ENCODE data around the gene ORM1. TPM values are rescaled to one million over a fixed set of nuclear protein-coding genes. Genes with fewer than 3 reads are reported as not detected.

ORM1 gene
- total RNA-seq, 1 experiment from 2014 or later = 27.5 TPM

DNA sequence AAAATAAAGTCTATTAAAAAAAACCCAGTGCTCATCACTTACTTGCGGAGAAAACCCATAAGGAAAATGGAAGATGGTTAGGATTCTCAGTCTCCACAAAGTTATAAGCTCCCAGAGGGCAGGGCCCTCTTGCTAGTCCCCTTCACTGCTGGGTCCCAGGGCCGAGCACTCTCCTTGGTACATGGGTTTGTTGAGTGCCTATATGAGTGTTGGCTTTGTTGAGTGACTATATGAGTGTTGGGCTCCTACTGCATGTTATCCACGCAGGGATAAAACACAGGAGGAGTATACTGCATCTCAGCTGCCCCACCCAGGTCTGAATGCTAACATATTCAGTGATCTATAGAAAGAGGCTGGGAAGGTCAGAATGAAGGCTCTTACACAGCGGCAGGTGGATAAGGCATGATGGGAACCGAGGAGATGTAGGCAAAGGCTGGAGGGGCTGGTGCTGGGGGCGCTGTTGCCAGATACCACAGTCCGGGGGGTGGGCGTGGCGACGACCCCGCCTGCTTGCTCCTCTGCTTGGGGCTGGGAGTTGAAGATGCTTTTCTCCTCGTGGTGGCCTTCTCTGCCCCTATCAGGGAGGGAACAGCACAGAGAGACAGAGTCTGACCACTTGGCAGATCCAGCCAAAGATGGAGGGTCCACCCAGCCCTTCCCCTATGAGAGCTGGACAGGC lies 18.4 kb downstream of the ORM1 start:
- no peak overlapping the region for H3K4me3 Mint-ChIP-seq (ENCODE audit: unreplicated experiment)
- H3K36me3 Mint-ChIP-seq (ENCODE audit: insufficient read depth, unreplicated experiment) = peaks cover 24% of the 10 kb centered on the region
- TF ChIP-seq, protein P1, sequence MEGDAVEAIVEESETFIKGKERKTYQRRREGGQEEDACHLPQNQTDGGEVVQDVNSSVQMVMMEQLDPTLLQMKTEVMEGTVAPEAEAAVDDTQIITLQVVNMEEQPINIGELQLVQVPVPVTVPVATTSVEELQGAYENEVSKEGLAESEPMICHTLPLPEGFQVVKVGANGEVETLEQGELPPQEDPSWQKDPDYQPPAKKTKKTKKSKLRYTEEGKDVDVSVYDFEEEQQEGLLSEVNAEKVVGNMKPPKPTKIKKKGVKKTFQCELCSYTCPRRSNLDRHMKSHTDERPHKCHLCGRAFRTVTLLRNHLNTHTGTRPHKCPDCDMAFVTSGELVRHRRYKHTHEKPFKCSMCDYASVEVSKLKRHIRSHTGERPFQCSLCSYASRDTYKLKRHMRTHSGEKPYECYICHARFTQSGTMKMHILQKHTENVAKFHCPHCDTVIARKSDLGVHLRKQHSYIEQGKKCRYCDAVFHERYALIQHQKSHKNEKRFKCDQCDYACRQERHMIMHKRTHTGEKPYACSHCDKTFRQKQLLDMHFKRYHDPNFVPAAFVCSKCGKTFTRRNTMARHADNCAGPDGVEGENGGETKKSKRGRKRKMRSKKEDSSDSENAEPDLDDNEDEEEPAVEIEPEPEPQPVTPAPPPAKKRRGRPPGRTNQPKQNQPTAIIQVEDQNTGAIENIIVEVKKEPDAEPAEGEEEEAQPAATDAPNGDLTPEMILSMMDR (IDR thresholded peaks at IDR 0.05; ENCODE audit: insufficient read depth in 1 of 2, low read depth in 1 of 2, low read length in 1 of 2, severe bottlenecking in 1 of 2, unreplicated experiment in 1 of 2) = no peak
- CTCF ChIA-PET = no interaction called here
- no peaks in the 10 kb centered on the region for H3K9me3 Mint-ChIP-seq (ENCODE audit: unreplicated experiment)
- H3K36me3 ChIP-seq (ENCODE audit: control insufficient read depth, insufficient read depth, low read length) = no peaks in the 10 kb centered on the region
- no peaks in the 10 kb centered on the region for H3K27me3 Mint-ChIP-seq (ENCODE audit: insufficient read depth, unreplicated experiment)
- BruUV-seq (replicated peaks) = no TSS peak
- no peak overlapping the region for H3K4me3 ChIP-seq (ENCODE audit: low read depth, low read length)
- H3K27ac Mint-ChIP-seq (ENCODE audit: unreplicated experiment) = no peak overlapping the region
- H3K9me3 ChIP-seq = no peaks in the 10 kb centered on the region
- H3K4me1 ChIP-seq = peaks cover 8% of the 10 kb centered on the region; the same call in 1 of the 2 replicates
- intact Hi-C loops (cut with micrococcal nuclease; ENCODE audit: unreplicated experiment) = no loop called here
- no peaks in the 10 kb centered on the region for H3K4me1 Mint-ChIP-seq (ENCODE audit: low read depth, unreplicated experiment)
- POLR2A ChIA-PET = no interaction called here
- no peaks in the 10 kb centered on the region for H3K27me3 ChIP-seq (replicated peaks; ENCODE audit: control insufficient read depth, insufficient read depth, low read length)
- no peak for DNase-seq

DNA sequence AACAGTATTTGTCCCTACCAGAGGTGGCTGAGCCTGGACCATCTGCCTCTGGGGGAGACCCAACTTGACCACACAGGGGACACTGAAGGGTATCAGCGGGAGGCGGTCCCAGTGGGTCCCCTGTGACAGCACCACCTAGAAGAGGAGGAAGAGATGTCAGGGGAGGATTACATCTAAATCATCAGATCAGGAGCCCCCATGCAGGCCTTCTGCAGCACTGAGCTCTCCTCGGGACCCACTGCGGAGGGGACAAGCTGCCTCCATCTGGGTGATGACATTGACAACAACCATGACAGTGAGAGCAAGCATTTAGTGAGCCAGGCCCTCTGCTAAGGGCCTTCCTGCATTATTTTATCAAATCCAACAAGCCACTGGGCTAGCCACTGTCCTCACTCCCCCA lies 19.1 kb downstream of the ORM1 start:
- TF ChIP-seq, protein P1 (IDR thresholded peaks at IDR 0.05; ENCODE audit: insufficient read depth in 1 of 2, low read depth in 1 of 2, low read length in 1 of 2, severe bottlenecking in 1 of 2, unreplicated experiment in 1 of 2) = no peak
- no peaks in the 10 kb centered on the region for H3K4me1 Mint-ChIP-seq (ENCODE audit: low read depth, unreplicated experiment)
- peaks cover 30% of the 10 kb centered on the region for H3K36me3 Mint-ChIP-seq (ENCODE audit: insufficient read depth, unreplicated experiment)
- Histone ChIP-seq H3K9me3 (no peaks in the 10 kb centered on the region), H3K4me1 (peaks cover 8% of the 10 kb centered on the region; the same call in 1 of the 2 replicates), H3K36me3 (ENCODE audit: control insufficient read depth, insufficient read depth, low read length) (no peaks in the 10 kb centered on the region), H3K4me3 (ENCODE audit: low read depth, low read length) (no peak overlapping the region), H3K27me3 (replicated peaks; ENCODE audit: control insufficient read depth, insufficient read depth, low read length) (no peaks in the 10 kb centered on the region)
- no peaks in the 10 kb centered on the region for H3K27me3 Mint-ChIP-seq (ENCODE audit: insufficient read depth, unreplicated experiment)
- intact Hi-C loops (cut with micrococcal nuclease; ENCODE audit: unreplicated experiment) = no loop called here
- H3K4me3 Mint-ChIP-seq (ENCODE audit: unreplicated experiment) = no peak overlapping the region
- ChIA-PET POLR2A (no interaction called here), CTCF (no interaction called here)
- H3K9me3 Mint-ChIP-seq (ENCODE audit: unreplicated experiment) = no peaks in the 10 kb centered on the region
- H3K27ac Mint-ChIP-seq (ENCODE audit: unreplicated experiment) = no peak overlapping the region
- BruUV-seq (replicated peaks) = no TSS peak
- DNase-seq = no peak

DNA sequence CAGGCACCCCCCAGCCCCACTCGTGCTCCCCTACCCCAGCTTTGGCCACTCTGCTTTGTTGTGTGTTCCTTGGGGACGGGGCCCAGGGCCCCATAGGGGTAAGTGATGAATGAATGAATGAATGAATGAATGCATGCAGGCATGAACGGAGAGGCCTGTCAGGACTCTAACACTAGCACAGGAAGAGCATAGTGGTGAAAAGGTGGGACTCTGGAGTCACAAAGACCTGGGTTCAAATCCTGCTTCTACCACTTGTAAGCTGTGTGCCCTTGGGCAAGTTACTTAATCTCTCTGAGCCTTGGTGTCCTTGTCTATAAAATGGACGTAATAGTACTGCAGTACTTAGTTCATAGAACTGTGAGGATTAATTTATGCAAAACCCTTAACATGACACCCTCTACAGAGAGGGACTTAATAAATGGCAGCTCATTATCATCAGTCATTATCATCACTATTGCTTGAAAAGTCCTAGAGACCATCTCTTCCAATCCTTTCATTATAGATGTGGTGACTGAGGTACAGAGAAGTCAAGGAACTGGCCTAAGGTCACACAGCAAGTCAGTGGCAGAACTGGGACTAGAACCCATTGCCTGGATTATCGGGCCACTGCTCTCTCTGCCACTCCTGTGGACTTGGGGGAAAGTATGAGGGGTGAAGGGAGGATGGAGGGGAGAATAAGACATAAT lies 20.0 kb downstream of the ORM1 start:
- Histone ChIP-seq H3K4me3 (ENCODE audit: low read depth, low read length) (no peak overlapping the region), H3K4me1 (peaks cover 8% of the 10 kb centered on the region; the same call in 1 of the 2 replicates), H3K9me3 (no peaks in the 10 kb centered on the region), H3K36me3 (ENCODE audit: control insufficient read depth, insufficient read depth, low read length) (no peaks in the 10 kb centered on the region), H3K27me3 (replicated peaks; ENCODE audit: control insufficient read depth, insufficient read depth, low read length) (no peaks in the 10 kb centered on the region)
- peaks cover 25% of the 10 kb centered on the region for H3K36me3 Mint-ChIP-seq (ENCODE audit: insufficient read depth, unreplicated experiment)
- H3K9me3 Mint-ChIP-seq (ENCODE audit: unreplicated experiment) = no peaks in the 10 kb centered on the region
- ChIA-PET CTCF (no interaction called here), POLR2A (no interaction called here)
- no TSS peak for BruUV-seq (replicated peaks)
- no peak for DNase-seq
- TF ChIP-seq, protein P1 (IDR thresholded peaks at IDR 0.05; ENCODE audit: insufficient read depth in 1 of 2, low read depth in 1 of 2, low read length in 1 of 2, severe bottlenecking in 1 of 2, unreplicated experiment in 1 of 2) = no peak
- H3K4me3 Mint-ChIP-seq (ENCODE audit: unreplicated experiment) = no peak overlapping the region
- no peak overlapping the region for H3K27ac Mint-ChIP-seq (ENCODE audit: unreplicated experiment)
- no peaks in the 10 kb centered on the region for H3K4me1 Mint-ChIP-seq (ENCODE audit: low read depth, unreplicated experiment)
- H3K27me3 Mint-ChIP-seq (ENCODE audit: insufficient read depth, unreplicated experiment) = no peaks in the 10 kb centered on the region
- intact Hi-C loops (cut with micrococcal nuclease; ENCODE audit: unreplicated experiment) = no loop called here

Measured in Caco-2 (cell line).